ENCODE measurements around the gene CNGA3.
"Not testable (repeated sequence)": the region's sequence is repeated elsewhere in the genome, so short reads cannot be mapped to it uniquely, and the experiment has no call there.

GRCh38 chr2:98435670-98436069, 89.4 kb downstream of the CNGA3 start:
- not testable (repeated sequence) for TF ChIP-seq POLR2A, CTCF (IDR thresholded peaks at IDR 0.05)

Measured in prostate gland (tissue), 2 donors.